ENCODE results near the gene ZNF23.
A peak's percentile ranks its signal among the peaks of the same experiment; 100 is the strongest.

Gene ZNF23

GRCh38 chr16:71484006-71484893 is 22.2 kb upstream of the ZNF23 start:
- peak overlapping the region; percentile 91 for H3K4me3 ChIP-seq (ENCODE audit: control insufficient read depth, low read depth, low read length)
- TF ChIP-seq CTCF (conservative IDR thresholded peaks at IDR 0.05; ENCODE audit: control insufficient read depth, insufficient read depth, low read depth, low read length), result no peak
- DNase-seq (ENCODE audit: low read depth), result peak; percentile 96

DNA sequence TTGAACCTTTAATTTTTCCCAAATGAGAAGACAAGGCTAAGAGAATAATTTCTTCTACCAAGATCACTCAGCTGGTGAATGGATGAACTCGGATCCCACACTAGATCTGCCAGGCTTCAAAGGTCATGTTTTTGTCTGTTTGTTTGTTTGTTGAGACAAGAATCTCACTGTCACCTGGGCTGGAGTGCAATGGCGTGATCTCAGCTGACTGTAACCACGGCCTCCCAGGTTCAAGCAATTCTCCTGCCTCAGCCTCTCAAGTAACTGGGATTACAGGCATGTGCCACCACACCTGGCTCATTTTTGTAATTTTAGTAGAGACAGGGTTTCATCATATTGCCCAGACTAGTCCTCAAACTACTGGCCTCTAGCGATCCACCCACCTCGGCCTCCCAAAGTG is 20.5 kb upstream of the ZNF23 start:
- H3K4me3 ChIP-seq (ENCODE audit: control insufficient read depth, low read depth, low read length), result no peak overlapping the region
- no peak for TF ChIP-seq CTCF (conservative IDR thresholded peaks at IDR 0.05; ENCODE audit: control insufficient read depth, insufficient read depth, low read depth, low read length)

DNA sequence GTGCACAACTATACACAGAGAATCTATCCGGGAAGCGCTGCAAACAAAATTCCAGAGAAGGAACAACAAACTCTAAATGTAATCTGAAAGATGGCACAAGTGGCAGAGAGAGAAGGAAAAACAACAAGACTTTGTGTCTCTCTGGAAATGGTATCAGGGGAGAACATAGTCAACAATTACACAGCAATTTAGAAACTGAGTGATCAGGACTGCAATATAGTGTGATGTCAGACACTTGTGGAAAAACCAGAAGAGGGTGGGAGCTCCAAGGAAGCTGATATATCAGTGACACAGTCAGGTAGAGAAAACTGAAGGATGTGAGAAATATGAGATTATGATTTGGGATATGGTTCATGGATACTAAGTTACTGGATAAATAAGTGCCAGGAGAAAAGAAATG is 18.9 kb upstream of the ZNF23 start:
- no peak for DNase-seq (ENCODE audit: low read depth)
- H3K4me3 ChIP-seq (ENCODE audit: control insufficient read depth, low read depth, low read length), result no peak overlapping the region
- TF ChIP-seq CTCF (conservative IDR thresholded peaks at IDR 0.05; ENCODE audit: control insufficient read depth, insufficient read depth, low read depth, low read length), result no peak

More for the DNA sequence above, 20.5 kb upstream of the ZNF23 start:
- no peak for DNase-seq (ENCODE audit: low read depth)

DNA sequence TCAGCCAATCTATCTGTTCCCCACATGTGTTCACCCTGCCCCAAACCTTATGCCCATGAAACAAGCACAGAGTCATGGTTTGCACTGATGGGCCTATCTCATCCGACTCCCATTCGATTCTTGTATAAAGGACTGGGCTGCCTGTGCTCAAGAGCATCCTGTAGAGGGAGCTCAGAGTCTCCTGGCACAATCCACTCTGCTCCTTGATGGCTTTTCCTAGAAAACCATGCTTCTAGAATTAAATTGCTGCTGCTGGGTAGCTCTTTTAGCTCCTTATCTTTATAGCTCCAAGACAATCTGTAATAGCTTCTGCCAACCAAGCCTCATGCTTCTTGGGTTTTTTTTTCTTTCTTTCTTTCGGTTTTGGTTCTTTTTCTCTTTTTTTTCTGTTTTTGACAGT is 17.4 kb upstream of the ZNF23 start:
- DNase-seq (ENCODE audit: low read depth), result peak; percentile 50
- no peak overlapping the region for H3K4me3 ChIP-seq (ENCODE audit: control insufficient read depth, low read depth, low read length)

DNA sequence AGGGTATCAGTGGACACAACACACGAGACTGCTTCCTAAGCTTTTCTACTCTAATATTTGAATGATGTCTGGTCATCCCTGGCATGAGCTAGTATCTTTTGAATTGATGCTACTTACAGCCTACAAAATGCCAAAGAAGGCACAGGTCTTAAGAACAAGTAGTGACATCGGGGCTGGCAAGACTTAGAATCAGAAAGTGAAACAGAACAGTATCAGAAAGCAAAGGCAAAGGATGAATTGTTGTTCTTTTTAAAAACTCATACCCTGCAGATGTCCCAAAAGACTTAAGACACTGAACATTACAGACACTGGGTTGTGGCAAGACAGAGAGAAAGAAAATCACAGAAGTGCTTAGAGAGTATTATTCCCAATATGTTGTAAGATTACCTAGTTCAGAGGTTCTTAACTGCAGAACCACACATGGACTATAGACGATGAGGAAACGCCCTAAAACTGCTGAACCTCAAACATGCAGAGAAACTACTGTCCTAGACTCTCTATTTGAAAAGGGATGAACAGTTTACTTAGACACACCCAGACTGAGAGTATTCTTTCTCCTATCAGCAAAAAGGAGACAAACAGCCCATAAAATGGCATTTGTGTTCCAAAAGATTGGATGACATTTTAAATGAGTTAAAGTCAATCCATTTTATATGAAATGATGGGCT is 14.5 kb upstream of the ZNF23 start:
- no peak for TF ChIP-seq CTCF (conservative IDR thresholded peaks at IDR 0.05; ENCODE audit: control insufficient read depth, insufficient read depth, low read depth, low read length)
- H3K4me3 ChIP-seq (ENCODE audit: control insufficient read depth, low read depth, low read length), result no peak overlapping the region
- DNase-seq (ENCODE audit: low read depth), result no peak

More for the DNA sequence above, 17.4 kb upstream of the ZNF23 start:
- TF ChIP-seq CTCF (conservative IDR thresholded peaks at IDR 0.05; ENCODE audit: control insufficient read depth, insufficient read depth, low read depth, low read length), result peak; percentile 65

- no peak for TF ChIP-seq CTCF (conservative IDR thresholded peaks at IDR 0.05; ENCODE audit: control insufficient read depth, insufficient read depth, low read depth, low read length)
- peak; percentile 94 for DNase-seq (ENCODE audit: low read depth)
- no peak overlapping the region for H3K4me3 ChIP-seq (ENCODE audit: control insufficient read depth, low read depth, low read length)
Observed at GRCh38 chr16:71474864-71475263, 12.8 kb upstream of the ZNF23 start.

Data from fibroblast of mammary gland (primary cell).